OCI-LY3 (cell line): Measurements from ENCODE around the gene TPM1.

ENCODE experiments used
- H2AFZ ChIP-seq: fragments of 200-600, 300-600 bp; shearing (Covaris generic); 2 replicates; pipeline ENCODE4 v1.6.0; 2014; ENCODE audit warnings: antibody characterized with exemption, low read depth, low read length
- H3K27ac ChIP-seq: fragments of 200-600, 300-600 bp; sonication (generic); 2 replicates; pipeline ENCODE4 v1.5.1; 2014; ENCODE audit warnings: mild to moderate bottlenecking, low read length, moderate library complexity, mixed read lengths
- H3K27me3 ChIP-seq: fragments of 200-600, 300-600 bp; sonication (generic); 2 replicates; pipeline ENCODE4 v1.6.1; 2014; ENCODE audit warnings: low read depth, low read length, mixed read lengths
- H3K36me3 ChIP-seq: fragments of 200-600, 300-600 bp; sonication (generic); replicated peaks from 2 replicates; pipeline ENCODE3; 2014; ENCODE audit warnings: low read depth, low read length, mixed read lengths
- H3K4me1 ChIP-seq: fragments of 300-600, 200-600 bp; sonication (generic); 2 replicates; pipeline ENCODE4 v1.6.1; 2014; ENCODE audit warnings: low read length, mixed read lengths
- H3K4me2 ChIP-seq: fragments of 200-600, 300-600 bp; sonication (generic); 2 replicates; pipeline ENCODE4 v1.6.1; 2014; ENCODE audit warnings: low read length, mixed read lengths
- H3K4me3 ChIP-seq: fragments of 300-600, 200-600 bp; sonication (generic); 2 replicates; pipeline ENCODE4 v1.5.1; 2014; ENCODE audit warnings: antibody characterized with exemption, mild to moderate bottlenecking, low read length, moderate library complexity
- H3K79me2 ChIP-seq: fragments of 300-600, 200-600 bp; shearing (Covaris generic); 2 replicates; pipeline ENCODE4 v1.6.1; 2014; ENCODE audit warnings: mild to moderate bottlenecking, low read length, mixed read lengths
- H3K9ac ChIP-seq: fragments of 300-600, 200-600 bp; shearing (Covaris generic); 2 replicates; pipeline ENCODE4 v1.6.0; 2014; ENCODE audit warnings: mild to moderate bottlenecking, low read length, moderate library complexity
- H3K9me3 ChIP-seq: fragments of 200-600, 300-600 bp; shearing (Covaris generic); 2 replicates; pipeline ENCODE4 v1.6.1; 2014; ENCODE audit warnings: low read length, mixed read lengths; ENCODE audit not compliant: insufficient read depth
- H4K20me1 ChIP-seq: fragments of 200-600, 300-600 bp; sonication (generic); 2 replicates; pipeline ENCODE4 v1.6.1; 2016; ENCODE audit warnings: low read length, mixed read lengths; ENCODE audit not compliant: insufficient read depth
- CTCF ChIP-seq: fragments of 200-600, 300-600 bp; sonication (generic); IDR thresholded peaks from 2 replicates; pipeline ENCODE4 v1.5.1; 2014; ENCODE audit warnings: antibody characterized with exemption, low read length, low read depth
- EZH2phosphoT487 ChIP-seq: fragments of 200-600 bp; shearing (Covaris generic); IDR thresholded peaks from 2 replicates; pipeline ENCODE4 v1.6.1; 2018; ENCODE audit warnings: antibody characterized with exemption, mixed run types, low read depth

Gene TPM1

GRCh38 chr15:62999923-63000561 lies 42.5 kb upstream of the TPM1 start:
- no peak overlapping the region for H3K9ac ChIP-seq
- no peaks in the 10 kb centered on the region for H3K79me2 ChIP-seq
- H4K20me1 ChIP-seq = no peaks in the 10 kb centered on the region
- no peaks in the 10 kb centered on the region for H3K36me3 ChIP-seq
- 0 out of 2 replicates have a peak, but pooled peaks cover 8% of the 10 kb centered on the region for H3K27me3 ChIP-seq
- H3K27ac ChIP-seq = no peak overlapping the region
- H3K9me3 ChIP-seq = no peaks in the 10 kb centered on the region
- TF ChIP-seq EZH2phosphoT487 = no peak
- TF ChIP-seq CTCF = no peak
- H2AFZ ChIP-seq = no peak overlapping the region
- H3K4me1 ChIP-seq = no peaks in the 10 kb centered on the region
- no peak overlapping the region for H3K4me3 ChIP-seq
- H3K4me2 ChIP-seq = no peak overlapping the region

GRCh38 chr15:63000706-63001105 lies 41.8 kb upstream of the TPM1 start:
- Histone ChIP-seq H3K4me3 (no peak overlapping the region), H3K4me2 (no peak overlapping the region), H3K4me1 (no peaks in the 10 kb centered on the region), H3K27ac (no peak overlapping the region), H4K20me1 (no peaks in the 10 kb centered on the region), H3K79me2 (no peaks in the 10 kb centered on the region), H3K9me3 (no peaks in the 10 kb centered on the region), H3K9ac (no peak overlapping the region), H3K36me3 (no peaks in the 10 kb centered on the region), H2AFZ (no peak overlapping the region), H3K27me3 (0 out of 2 replicates have a peak, but pooled peaks cover 8% of the 10 kb centered on the region)
- TF ChIP-seq EZH2phosphoT487 = no peak
- TF ChIP-seq CTCF = no peak

GRCh38 chr15:63004211-63004610 lies 38.3 kb upstream of the TPM1 start:
- Histone ChIP-seq H2AFZ (no peak overlapping the region), H3K9ac (no peak overlapping the region), H3K4me2 (no peak overlapping the region), H3K27me3 (0 out of 2 replicates have a peak, but pooled peaks cover 8% of the 10 kb centered on the region), H3K9me3 (no peaks in the 10 kb centered on the region), H3K36me3 (no peaks in the 10 kb centered on the region), H3K79me2 (no peaks in the 10 kb centered on the region), H3K4me3 (no peak overlapping the region), H3K4me1 (no peaks in the 10 kb centered on the region), H4K20me1 (no peaks in the 10 kb centered on the region), H3K27ac (no peak overlapping the region)
- TF ChIP-seq EZH2phosphoT487 (no peak), CTCF (no peak)

GRCh38 chr15:63006032-63006878 lies 36.3 kb upstream of the TPM1 start:
- Histone ChIP-seq H3K27me3 (0 out of 2 replicates have a peak, but pooled peaks cover 3% of the 10 kb centered on the region), H3K9me3 (no peaks in the 10 kb centered on the region), H3K4me2 (no peak overlapping the region), H3K27ac (no peak overlapping the region), H3K4me1 (no peaks in the 10 kb centered on the region), H2AFZ (no peak overlapping the region), H4K20me1 (no peaks in the 10 kb centered on the region), H3K4me3 (no peak overlapping the region), H3K79me2 (no peaks in the 10 kb centered on the region), H3K36me3 (no peaks in the 10 kb centered on the region), H3K9ac (no peak overlapping the region)
- TF ChIP-seq EZH2phosphoT487 = no peak
